Left cardiac atrium (tissue), 4 donors: ENCODE data around the gene MC2R. TPM values are rescaled to one million over a fixed set of nuclear protein-coding genes. Genes with fewer than 3 reads are reported as not detected.

Experiments
- ATAC-seq, 2 donors: fragments of 200-7000 bp; cut with Tn5 transposase; one replicate each; pipeline ENCODE4 v1.9.1; 2020; ENCODE audit warnings: mild to moderate bottlenecking in 2 of 2, moderate library complexity in 2 of 2
- DNase-seq: peaks from one replicate; pipeline ENCODE4 v3.0.0-alpha.2; 2020
- intact Hi-C, 2 donors: fragments of 100-400 bp; cut with DNase I; formaldehyde crosslinking; loops; one replicate each; pipeline versions ENCODE4 v1.14.1 to v1.15.1; 2022 to 2023
- total RNA-seq, 2 donors: library from RNA; stranded (reverse); fragmentation: NEBNext Ultra II Directional; extraction: Animal tissue kit (Norgen Biotek cat#: 25700); gene quantifications; one replicate each; pipeline ENCODE4 v1.2.1, GENCODE V29; 2021
- donor health status: DM: no; HTN: yes; CAD: no.
- donor health status: DM: no; HTN: yes; CAD: no; lungs with severe emphysema.
- donor health status: DM: yes; HTN: yes; CAD: no.
- donor health status: Dilated cardiomyopathy.

Gene MC2R
- total RNA-seq, 2 donors from 2014 or later, result not detected

DNA sequence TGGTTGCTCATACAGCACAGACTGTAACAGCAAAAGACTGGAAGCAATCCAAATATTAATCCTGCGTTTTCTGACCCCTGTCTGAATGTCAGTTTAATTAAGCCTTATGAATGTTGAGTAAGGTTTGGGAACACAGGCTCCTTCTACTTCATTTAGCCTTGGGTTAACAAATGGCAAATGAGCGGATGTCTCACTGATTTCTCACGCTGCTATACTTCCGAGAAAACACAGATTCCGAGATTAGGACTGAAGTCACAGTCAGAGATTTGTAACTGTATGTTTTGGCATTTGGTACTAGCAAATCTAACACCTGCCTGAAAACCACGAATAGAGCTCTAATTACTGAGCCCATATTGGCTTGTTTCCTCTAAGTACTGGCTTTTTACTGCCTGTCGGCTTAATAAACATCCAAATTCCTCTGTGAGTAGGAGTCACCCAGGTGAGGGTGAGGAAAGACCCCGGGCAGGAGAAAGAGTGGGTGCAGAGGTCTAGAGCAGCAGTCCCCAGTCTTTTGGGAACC lies 80.8 kb downstream of the MC2R start:
- intact Hi-C loops, result loop anchor here in 1 of 2 donors (5.0 kb wide), 1 partner anchor 253 kb away; no protein-coding TSS in a partner anchor
- DNase-seq (no peak), ATAC-seq (no peak)

Other genes starting within 250 kb of the MC2R start
- gene FAM210A, start 189.0 kb downstream of the MC2R start, total RNA-seq, result 10 to 100 TPM; 39.7 to 58.4 TPM
- gene RNMT, start 188.9 kb downstream of the MC2R start, total RNA-seq, result 10 to 100 TPM; 21.9 to 39.1 TPM
- not detected for gene MC5R, start 91.4 kb downstream of the MC2R start, total RNA-seq
- 1 to 10 TPM; 3.2 to 4.8 TPM for gene ZNF519, start 216.9 kb upstream of the MC2R start, total RNA-seq